Endothelial cell of umbilical vein (primary cell): ENCODE data around the gene KISS1. TPM values are rescaled to one million over a fixed set of nuclear protein-coding genes. Genes with fewer than 3 reads are reported as not detected.

Experiments used
- BruUV-seq: library from RNA; stranded (reverse); fragments of 400-500 nt; replicated peaks from 2 replicates; lab custom pipeline; 2021; lab: Mats Ljungman, UMichigan
- CTCF ChIA-PET: fragments of 300-600, 350-600 bp; sonication (Branson Sonifier 250); formaldehyde crosslinking; loops from one replicate; lab custom pipeline; 2021; ENCODE audit warnings: antibody characterized with exemption, inconsistent platforms; lab: Charles Lee
- POLR2A ChIA-PET: fragments of 300-600, 350-600 bp; sonication (Branson Sonifier 250); formaldehyde crosslinking; loops from one replicate; lab custom pipeline; 2021; ENCODE audit warnings: antibody characterized with exemption, inconsistent platforms; lab: Charles Lee
- DNase-seq: peaks from one replicate; pipeline ENCODE4 v3.0.0-alpha.2; 2011; ENCODE audit warnings: low read depth, low spot score
- FAIRE-seq: peaks from 2 replicates; lab custom pipeline; 2011; peaks lifted over from hg19 to GRCh38; lab: Jason Lieb, UNC
- H2AFZ ChIP-seq: 2 replicates; pipeline ENCODE4 v1.6.0; 2012; ENCODE audit warnings: low read depth, low read length, control low read depth, inconsistent platforms
- H3K27ac ChIP-seq: 2 replicates; pipeline ENCODE4 v1.5.1; 2011; ENCODE audit warnings: low read depth, mild to moderate bottlenecking, control low read depth, low read length, moderate library complexity; ENCODE audit not compliant: insufficient read depth
- H3K27me3 ChIP-seq, 2 experiments: 2 replicates each; pipeline versions ENCODE4 v1.6.0 to v1.6.1; 2011; ENCODE audit warnings: low read length in 2 of 2, mixed read lengths in 1 of 2; ENCODE audit not compliant: control insufficient read depth in 2 of 2, insufficient read depth in 2 of 2
- H3K36me3 ChIP-seq, 2 experiments: 2 replicates in 1 of 2; 3 replicates in 1 of 2; pipeline ENCODE4 v1.5.1; 2011; ENCODE audit warnings: low read length in 2 of 2, mild to moderate bottlenecking in 1 of 2, moderate library complexity in 1 of 2; ENCODE audit not compliant: control insufficient read depth in 2 of 2, insufficient read depth in 2 of 2; ENCODE audit errors: extremely low read depth in 1 of 2
- H3K4me1 ChIP-seq: 3 replicates; pipeline ENCODE4 v1.5.1; 2011; ENCODE audit warnings: mild to moderate bottlenecking, low read length; ENCODE audit not compliant: control insufficient read depth, insufficient read depth; ENCODE audit errors: extremely low read depth
- H3K4me2 ChIP-seq: 2 replicates; pipeline ENCODE4 v1.6.1; 2011; ENCODE audit warnings: low read length, control low read depth, mixed read lengths; ENCODE audit not compliant: insufficient read depth
- H3K4me3 ChIP-seq, 3 experiments: fragments of 200-600 bp in 1 of 3; sonication (generic), shearing (Covaris generic) in 1 of 3; replicated peaks in 1 of 3; 2 replicates each; pipeline ENCODE4 v1.5.1; 2011 to 2016; ENCODE audit warnings: control low read depth in 3 of 3, low read length in 3 of 3, mild to moderate bottlenecking in 2 of 3, inconsistent platforms in 1 of 3, low read depth in 1 of 3, moderate library complexity in 1 of 3; ENCODE audit not compliant: insufficient read depth in 1 of 3
- H3K79me2 ChIP-seq: 2 replicates; pipeline ENCODE4 v1.6.0; 2012; ENCODE audit warnings: low read length, inconsistent platforms; ENCODE audit not compliant: control insufficient read depth, insufficient read depth
- H3K9ac ChIP-seq: replicated peaks from 2 replicates; pipeline ENCODE3; 2011; ENCODE audit warnings: low read length, control low read depth; ENCODE audit not compliant: insufficient read depth; ENCODE audit errors: extremely low read depth
- H3K9me1 ChIP-seq: replicated peaks from 3 replicates; pipeline ENCODE4 v1.6.0; 2011; ENCODE audit warnings: mild to moderate bottlenecking, low read length; ENCODE audit not compliant: control insufficient read depth, insufficient read depth; ENCODE audit errors: extremely low read depth
- H3K9me3 ChIP-seq: replicated peaks from 2 replicates; pipeline ENCODE4 v1.5.1; 2012; ENCODE audit warnings: low read length, inconsistent platforms; ENCODE audit not compliant: control insufficient read depth, insufficient read depth
- H4K20me1 ChIP-seq: replicated peaks from 2 replicates; pipeline ENCODE3; 2011; ENCODE audit warnings: mild to moderate bottlenecking, low read length; ENCODE audit not compliant: control insufficient read depth, insufficient read depth; ENCODE audit errors: extremely low read depth
- EZH2 ChIP-seq: IDR thresholded peaks from 2 replicates; pipeline ENCODE4 v1.6.1; 2012; ENCODE audit warnings: borderline replicate concordance, low read depth, mild to moderate bottlenecking, moderate library complexity, low read length, inconsistent platforms; ENCODE audit not compliant: severe bottlenecking
- FOS ChIP-seq: IDR thresholded peaks from 2 replicates; pipeline ENCODE4 v1.6.1; 2011; ENCODE audit warnings: mild to moderate bottlenecking, low read length, moderate library complexity, borderline replicate concordance; ENCODE audit not compliant: insufficient read depth
- GATA2 ChIP-seq: IDR thresholded peaks from 2 replicates; pipeline ENCODE4 v1.7.0; 2011; ENCODE audit warnings: low read depth, mild to moderate bottlenecking, moderate library complexity, mixed read lengths, low read length; ENCODE audit not compliant: insufficient read length, insufficient read depth
- JUN ChIP-seq: IDR thresholded peaks from 2 replicates; pipeline ENCODE4 v1.6.1; 2011; ENCODE audit warnings: borderline replicate concordance, low read depth; ENCODE audit not compliant: insufficient read length, insufficient read depth
- MAX ChIP-seq: IDR thresholded peaks from 2 replicates; pipeline ENCODE4 v1.6.1; 2011; ENCODE audit not compliant: insufficient read depth, insufficient read length
- MYC ChIP-seq: IDR thresholded peaks from one replicate; pipeline ENCODE4 v1.6.1; 2011; ENCODE audit warnings: mild to moderate bottlenecking, low read depth, low read length
- POLR2A ChIP-seq: IDR thresholded peaks from 2 replicates; pipeline ENCODE4 v1.6.1; 2012; ENCODE audit warnings: low read depth, mild to moderate bottlenecking, control low read depth, low read length
- POLR2AphosphoS5 ChIP-seq: IDR thresholded peaks from 2 replicates; pipeline ENCODE4 v1.6.1; 2012; ENCODE audit warnings: low read depth, mild to moderate bottlenecking, control low read depth, low read length, moderate library complexity; ENCODE audit not compliant: insufficient read depth
- dilution Hi-C: fragments of 300-500 bp; cut with MboI; formaldehyde crosslinking; loops from one replicate; pipeline ENCODE4 v1.15.0; 2019; ENCODE audit warnings: low sequenced_read_pairs; ENCODE audit not compliant: extremely low pct_ligation_motif_present
- intact Hi-C: fragments of 100-400 bp; cut with micrococcal nuclease; formaldehyde crosslinking; loops from one replicate; pipeline ENCODE4 v1.10.0; 2022
- polyA plus RNA-seq, 4 experiments: library from polyadenylated mRNA; depleted of rRNA in 3 of 4; stranded (reverse) in 3 of 4; unstranded in 1 of 4; fragments of >200 nt; gene quantifications; 2 replicates each; pipeline versions ENCODE4 v1.2.1 to v1.2.3, GENCODE V29; 2011 to 2012; ENCODE audit warnings: missing spikeins in 1 of 4
- total RNA-seq: library from RNA; stranded (reverse); gene quantifications from 2 replicates; pipeline ENCODE4 v1.2.3, GENCODE V29; 2021
- TF ChIP-seq, protein P1 (sequence below), 2 donors: IDR thresholded peaks; 1 replicate in 1 of 2; 2 replicates in 1 of 2; pipeline ENCODE4 v1.5.1; 2011; ENCODE audit warnings: low read length in 2 of 2, mild to moderate bottlenecking in 2 of 2, moderate library complexity in 2 of 2, control low read depth in 1 of 2, inconsistent platforms in 1 of 2, low read depth in 1 of 2; ENCODE audit not compliant: insufficient read depth in 1 of 2; ENCODE audit errors: extremely low read depth in 1 of 2

KISS1 gene
- total and polyA plus RNA-seq, 2 donors (not counting 3 experiments of a cell fraction or from before 2014, with no cell fraction given), result 0.22 to 1.00 TPM

DNA sequence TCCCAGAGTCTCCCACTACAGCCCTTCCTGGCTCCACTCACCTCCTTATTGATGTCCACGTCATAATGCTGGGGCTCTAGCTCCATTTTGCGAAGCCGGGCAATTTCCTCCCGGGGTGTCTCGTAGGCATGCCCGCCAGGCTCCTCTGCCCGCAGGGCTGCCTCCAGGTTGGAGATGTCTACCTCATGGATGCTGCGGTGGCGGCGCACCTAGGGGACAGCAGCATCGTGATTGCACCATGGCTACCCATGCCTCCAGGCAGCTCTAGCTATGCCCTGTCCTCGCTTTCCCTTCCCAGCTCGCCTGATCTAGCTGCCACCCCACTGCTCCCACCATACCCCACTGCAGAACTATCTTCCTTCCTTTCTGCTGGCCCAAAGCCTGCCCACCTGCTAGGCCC lies 32.6 kb upstream of the KISS1 start:
- FAIRE-seq, result no peak
- Histone ChIP-seq H3K27ac (no peak overlapping the region), H3K27me3 (no peaks in the 10 kb centered on the region), H3K4me1 (no peaks in the 10 kb centered on the region), H3K79me2 (no peaks in the 10 kb centered on the region), H3K9ac (no peak overlapping the region), H4K20me1 (no peaks in the 10 kb centered on the region), H3K36me3 (no peaks in the 10 kb centered on the region), H3K9me3 (no peaks in the 10 kb centered on the region), H3K9me1 (no peaks in the 10 kb centered on the region), H3K4me2 (no peak overlapping the region), H2AFZ (no peak overlapping the region), H3K4me3 (no peak overlapping the region)
- BruUV-seq, result no TSS peak
- dilution Hi-C loops, result no loop called here
- intact Hi-C loops, result no loop called here
- ChIA-PET POLR2A (no interaction called here), CTCF (interaction anchor here (0.7 to 4.9 kb wide), 8 partner anchors 15 to 169 kb away, joined by 3 to 25 read pairs (median 5); partner anchors contain the start of genes GOLT1A and PLEKHA6)
- no peak for TF ChIP-seq EZH2
- no peak for TF ChIP-seq JUN
- TF ChIP-seq MAX, result no peak
- TF ChIP-seq FOS, result no peak
- DNase-seq, result no peak

DNA sequence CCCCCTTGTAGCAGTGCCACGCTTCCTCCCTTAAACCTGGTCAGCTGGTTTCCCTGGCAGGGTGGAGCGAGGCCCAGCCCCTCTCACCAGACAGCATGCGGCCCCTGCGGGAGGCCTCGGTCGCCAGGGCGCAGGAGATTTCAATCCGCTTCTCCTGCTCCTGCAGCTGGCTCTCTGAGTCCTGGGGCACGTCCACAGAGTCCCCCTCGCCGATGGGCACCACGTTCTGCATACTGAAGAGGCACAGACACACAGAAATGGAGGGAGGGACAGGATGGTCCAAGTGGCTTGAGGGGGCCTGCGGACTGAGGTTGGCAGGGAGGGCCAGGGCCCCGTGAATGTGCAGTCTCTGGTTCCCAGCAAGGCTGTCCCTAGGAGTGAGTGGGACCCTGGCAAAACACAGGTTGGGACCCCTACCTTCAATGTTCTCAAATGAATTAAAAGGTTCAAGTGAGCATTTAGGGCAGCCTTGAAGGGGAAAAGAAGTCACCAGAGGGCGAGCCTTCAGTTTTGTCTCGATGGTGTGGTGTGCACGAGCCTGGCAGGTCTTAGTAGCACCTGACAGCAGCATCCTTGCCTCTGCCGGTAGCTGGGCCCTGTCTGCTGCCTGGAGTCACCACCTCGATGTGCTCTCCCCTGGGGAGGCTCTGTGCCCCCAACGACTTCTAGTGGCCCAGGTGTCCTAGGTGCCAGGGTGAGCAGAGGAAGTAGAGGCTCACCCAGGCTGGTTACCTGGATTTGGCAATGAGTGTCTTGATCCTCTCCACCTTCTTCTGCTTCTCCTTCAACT lies 31.9 kb upstream of the KISS1 start:
- Histone ChIP-seq H3K4me2 (no peak overlapping the region), H3K27me3 (no peaks in the 10 kb centered on the region), H3K4me1 (no peaks in the 10 kb centered on the region), H3K4me3 (no peak overlapping the region), H2AFZ (no peak overlapping the region), H4K20me1 (no peaks in the 10 kb centered on the region), H3K9me3 (no peaks in the 10 kb centered on the region), H3K36me3 (no peaks in the 10 kb centered on the region), H3K27ac (no peak overlapping the region), H3K9me1 (no peaks in the 10 kb centered on the region), H3K9ac (no peak overlapping the region), H3K79me2 (no peaks in the 10 kb centered on the region)
- POLR2A ChIA-PET, result no interaction called here
- CTCF ChIA-PET, result interaction anchor here (0.9 to 4.9 kb wide), 5 partner anchors 14 to 170 kb away, joined by 3 to 25 read pairs (median 6); partner anchors contain the start of gene GOLT1A
- intact Hi-C loops (no loop called here), dilution Hi-C loops (no loop called here)
- no TSS peak for BruUV-seq
- FAIRE-seq, result no peak
- TF ChIP-seq, protein P1, sequence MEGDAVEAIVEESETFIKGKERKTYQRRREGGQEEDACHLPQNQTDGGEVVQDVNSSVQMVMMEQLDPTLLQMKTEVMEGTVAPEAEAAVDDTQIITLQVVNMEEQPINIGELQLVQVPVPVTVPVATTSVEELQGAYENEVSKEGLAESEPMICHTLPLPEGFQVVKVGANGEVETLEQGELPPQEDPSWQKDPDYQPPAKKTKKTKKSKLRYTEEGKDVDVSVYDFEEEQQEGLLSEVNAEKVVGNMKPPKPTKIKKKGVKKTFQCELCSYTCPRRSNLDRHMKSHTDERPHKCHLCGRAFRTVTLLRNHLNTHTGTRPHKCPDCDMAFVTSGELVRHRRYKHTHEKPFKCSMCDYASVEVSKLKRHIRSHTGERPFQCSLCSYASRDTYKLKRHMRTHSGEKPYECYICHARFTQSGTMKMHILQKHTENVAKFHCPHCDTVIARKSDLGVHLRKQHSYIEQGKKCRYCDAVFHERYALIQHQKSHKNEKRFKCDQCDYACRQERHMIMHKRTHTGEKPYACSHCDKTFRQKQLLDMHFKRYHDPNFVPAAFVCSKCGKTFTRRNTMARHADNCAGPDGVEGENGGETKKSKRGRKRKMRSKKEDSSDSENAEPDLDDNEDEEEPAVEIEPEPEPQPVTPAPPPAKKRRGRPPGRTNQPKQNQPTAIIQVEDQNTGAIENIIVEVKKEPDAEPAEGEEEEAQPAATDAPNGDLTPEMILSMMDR (IDR thresholded peaks at IDR 0.05; ENCODE audit: extremely low read depth in 1 of 2, insufficient read depth in 1 of 2, low read depth in 1 of 2, low read length in 2 of 2), result no peak
- no peak for TF ChIP-seq MYC
- no peak for TF ChIP-seq EZH2
- no peak for TF ChIP-seq POLR2A
- TF ChIP-seq POLR2AphosphoS5, result no peak
- TF ChIP-seq FOS, result no peak
- no peak for TF ChIP-seq MAX
- no peak for TF ChIP-seq GATA2
- TF ChIP-seq JUN, result no peak
- no peak for DNase-seq
